Measurements from ENCODE around the gene RAB14.

The RAB14 gene

DNA sequence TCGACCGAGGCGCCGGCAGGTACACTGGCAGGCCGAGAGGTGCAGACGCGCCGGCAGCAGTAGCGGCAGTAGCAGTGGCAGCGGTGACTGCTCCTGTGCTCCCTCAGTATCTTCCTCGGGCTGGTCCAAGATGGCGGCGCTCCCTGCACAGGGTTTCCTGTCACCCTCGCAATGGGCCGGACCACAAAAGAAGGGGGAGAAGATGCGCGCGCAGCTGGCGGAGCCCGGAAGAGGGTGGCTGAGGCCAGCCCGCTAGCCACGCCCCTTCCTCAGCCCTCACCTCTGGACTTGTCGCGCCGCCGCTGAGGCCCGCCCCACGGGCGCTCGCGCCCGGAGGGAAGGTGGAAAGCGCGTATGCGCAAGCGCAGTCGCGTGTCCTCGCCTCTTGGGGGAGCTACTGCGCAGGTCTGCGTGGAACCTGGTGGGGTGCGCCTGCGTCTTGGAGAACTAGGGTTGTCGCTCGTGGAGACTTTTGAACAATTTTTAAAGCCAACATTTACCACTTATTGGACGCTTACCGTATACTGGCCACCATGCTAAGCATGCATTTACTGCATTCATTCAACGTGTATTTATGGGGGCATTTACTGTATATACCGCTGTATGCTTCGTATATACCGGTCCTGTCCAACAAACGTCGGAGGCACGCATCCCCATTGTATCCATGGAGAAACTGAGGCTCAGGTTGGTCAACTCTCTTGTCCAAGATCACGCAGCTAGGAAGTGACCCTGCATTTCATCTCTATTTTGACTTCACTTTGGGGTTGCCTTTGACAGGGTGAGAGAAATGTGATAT, at the start of gene RAB14:
Gene RAB14 (minus strand): TSS at position 132 of the 796 bp plus-strand sequence. CDS start 8,457 bp downstream, outside the sequence.
- peak; percentile 100 for DNase-seq

DNA sequence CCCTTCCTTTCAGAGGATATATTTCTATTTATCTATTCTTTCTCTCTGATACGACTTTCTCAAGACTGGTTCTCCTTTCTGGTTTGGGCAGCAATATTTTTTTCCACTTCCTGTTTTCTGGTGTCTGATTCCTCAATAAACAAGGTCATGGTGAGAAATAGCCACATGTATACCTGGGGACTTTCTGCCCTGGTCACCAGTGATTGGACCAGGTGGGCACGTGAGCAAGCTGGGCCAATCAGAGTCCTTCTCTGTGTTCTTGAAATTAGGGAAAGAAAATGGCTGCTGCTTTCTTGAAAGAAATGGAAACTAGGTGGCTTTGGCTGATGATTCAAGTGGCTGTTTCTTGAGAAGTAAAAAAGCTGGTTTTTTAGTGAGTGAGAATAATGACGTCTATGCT, 47.9 kb upstream of the RAB14 start:
- peak; percentile 77 for DNase-seq

DNA sequence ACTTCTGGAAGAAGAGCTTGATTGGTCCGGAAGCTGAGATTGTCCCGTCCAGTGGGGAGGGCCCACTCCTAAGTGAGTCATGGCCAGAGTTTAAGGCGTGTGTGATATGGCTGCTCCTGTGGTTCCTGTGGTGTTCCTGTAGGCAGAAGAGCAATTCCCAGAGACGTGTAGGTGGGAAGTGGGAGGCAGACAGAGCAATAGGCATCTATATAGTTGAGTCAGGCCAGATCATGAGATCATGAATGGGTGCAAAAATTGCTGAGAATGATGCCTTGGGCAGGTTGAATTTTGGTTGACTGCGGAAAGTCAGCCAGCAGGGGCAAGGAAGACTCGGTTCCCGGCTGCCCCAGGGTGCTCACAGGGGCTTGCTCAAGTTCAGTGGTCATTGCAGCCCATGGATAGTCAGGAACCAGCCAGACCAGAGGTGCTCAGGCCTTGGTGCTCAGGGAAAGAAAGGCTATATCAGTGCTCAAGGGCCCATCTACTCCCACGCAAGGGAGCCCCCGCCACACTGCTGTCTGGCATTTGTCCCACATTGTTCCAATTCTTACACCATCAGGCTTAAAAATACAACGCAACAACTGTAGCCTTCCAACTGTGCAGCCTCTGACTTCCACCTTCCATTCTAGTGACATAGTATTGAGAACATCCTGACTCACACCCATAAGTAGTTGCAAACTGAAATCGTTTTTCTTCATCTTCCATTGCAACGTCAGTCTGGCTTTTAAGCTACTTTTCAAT, 45.3 kb upstream of the RAB14 start:
- no peak for DNase-seq

DNA sequence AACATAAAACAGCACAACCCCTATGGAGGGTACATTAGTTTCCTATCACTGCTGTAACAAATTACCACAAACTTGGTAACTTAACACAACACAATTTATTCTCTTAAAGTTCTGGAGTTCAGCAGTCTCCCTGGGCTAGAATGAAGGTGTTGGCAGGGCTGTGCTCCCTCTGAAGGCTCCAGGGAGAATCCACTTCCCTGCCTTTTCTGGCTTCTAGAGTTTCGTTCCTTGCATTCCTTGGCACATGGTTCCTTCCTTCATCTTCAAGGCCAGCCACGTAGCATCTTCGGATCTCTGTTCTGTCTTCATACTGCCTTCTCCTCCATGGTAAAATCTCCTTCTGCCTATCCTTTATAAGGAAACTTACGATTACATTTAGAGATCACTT, 41.3 kb upstream of the RAB14 start:
- no peak for DNase-seq

DNA sequence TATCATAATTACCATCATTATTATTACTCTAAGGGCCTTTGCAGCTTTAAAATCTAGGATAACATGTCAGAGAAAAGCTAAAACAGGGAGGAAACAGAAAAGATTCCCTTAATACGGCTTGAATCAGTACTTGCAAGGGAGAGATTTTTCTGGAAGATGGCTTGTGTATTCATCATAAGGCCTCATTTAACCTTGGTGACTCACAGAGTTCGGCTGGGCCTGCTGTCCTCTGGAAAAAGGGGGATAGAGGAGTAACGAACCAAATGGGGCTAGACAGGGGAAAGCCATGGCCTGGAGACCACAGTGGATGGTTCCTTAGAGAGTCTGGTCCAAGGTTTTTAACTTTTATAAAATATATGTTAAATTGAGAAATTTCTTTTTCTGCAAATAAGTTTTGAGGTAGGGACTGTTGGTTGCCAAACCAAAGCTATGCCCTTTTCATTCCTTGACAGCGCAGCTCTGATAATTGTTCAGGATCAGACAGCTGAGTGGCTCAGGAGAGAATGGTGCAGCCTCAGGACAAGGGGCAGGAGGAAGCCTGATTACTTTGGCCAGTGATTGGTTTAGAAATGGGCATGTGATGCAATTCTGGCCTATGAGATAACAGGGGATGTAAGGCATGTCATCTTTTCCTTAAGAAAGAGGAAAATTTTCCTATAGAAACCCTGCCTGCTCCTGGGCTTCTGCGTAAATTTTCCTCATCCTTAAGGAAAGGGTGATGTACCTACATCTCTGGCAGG, 40.7 kb upstream of the RAB14 start:
- no peak for DNase-seq

DNA sequence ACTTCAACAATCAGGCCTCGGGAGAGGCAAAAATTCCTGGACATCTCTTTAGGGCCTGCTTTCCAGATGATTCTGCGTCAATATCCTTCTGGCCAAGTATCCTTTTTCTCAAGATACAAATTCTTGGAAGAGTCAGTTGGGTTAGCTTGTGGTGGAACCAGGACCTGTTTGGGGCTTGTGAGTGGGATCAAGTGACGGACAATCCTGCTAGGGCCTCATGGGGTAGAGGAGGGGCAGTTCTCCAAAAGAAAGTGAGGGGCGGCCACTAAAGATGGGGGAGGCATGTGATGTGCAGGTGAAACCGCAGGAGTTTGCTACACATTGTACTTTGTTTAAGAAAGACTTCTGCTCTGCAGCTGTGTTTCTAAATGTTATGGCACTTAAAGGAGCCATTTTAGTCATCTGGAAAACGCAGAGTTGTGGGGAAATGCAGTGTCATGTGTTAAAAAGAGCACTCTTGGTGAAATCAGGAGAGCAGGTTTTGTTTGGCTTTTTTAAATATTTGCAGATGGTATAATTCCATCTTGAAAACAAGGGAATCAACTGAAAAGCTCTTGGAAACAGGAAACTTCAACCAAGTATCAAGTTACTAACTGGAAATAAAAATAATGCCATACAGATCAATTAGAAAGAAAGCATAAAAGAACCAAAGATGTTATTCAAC, 38.9 kb upstream of the RAB14 start:
- DNase-seq, result no peak

DNA sequence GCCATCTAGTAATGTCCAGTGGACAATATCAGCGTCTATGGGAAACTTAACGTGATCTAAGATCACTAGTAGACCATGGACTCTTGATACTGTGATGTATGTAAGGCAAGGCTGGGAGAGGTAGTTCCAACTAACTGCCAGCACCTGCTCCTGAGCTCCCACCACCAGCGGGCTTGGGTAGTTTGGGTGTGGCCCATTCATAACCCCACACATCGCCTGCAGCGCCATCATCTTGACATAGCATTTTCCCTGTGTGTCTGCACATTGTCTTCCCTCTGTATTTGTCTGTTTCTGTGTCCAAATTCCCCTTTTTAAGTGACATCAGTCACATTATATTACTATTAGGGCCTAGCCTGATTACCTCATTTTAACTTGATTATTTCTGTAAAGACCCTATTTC, 38.2 kb upstream of the RAB14 start:
- DNase-seq, result no peak

DNA sequence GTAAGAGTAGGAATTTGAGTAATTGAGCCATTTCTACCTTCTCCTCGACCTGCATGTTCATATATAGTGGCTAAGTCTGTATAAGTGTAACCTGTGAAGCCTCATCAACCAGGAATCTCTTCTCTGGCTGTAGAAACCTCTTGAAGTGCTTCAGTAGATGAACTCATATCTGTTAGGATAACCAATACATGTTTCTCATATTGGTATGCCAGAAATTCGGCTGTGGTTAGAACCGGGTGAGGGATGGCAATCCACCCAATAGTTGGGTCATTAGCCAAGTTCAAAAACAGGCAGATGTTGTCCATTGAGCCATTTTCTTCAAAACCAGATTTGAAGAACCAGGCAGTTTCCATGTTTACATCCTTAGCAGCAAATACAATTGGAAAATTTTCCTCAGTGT, 37.4 kb upstream of the RAB14 start:
- DNase-seq, result no peak

DNA sequence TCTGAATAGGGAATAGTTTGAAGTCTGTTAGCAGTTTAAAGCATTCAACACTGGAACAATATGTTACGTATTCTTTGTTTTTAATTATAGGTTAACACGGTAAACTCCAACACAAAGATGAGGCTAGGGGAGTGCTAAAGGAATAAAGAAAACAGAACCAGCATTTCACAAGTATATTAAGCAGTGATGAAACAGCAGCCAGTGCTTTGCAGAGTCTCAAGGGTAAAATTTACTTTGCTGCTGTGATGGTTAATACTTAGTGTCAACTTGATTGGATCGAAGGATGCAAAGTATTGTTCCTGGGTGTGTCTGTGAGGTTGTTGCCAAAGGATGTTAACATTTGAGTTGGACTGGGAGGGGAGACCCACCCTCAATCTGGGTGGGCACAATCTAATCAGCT, 36.2 kb upstream of the RAB14 start:
- DNase-seq, result no peak

DNA sequence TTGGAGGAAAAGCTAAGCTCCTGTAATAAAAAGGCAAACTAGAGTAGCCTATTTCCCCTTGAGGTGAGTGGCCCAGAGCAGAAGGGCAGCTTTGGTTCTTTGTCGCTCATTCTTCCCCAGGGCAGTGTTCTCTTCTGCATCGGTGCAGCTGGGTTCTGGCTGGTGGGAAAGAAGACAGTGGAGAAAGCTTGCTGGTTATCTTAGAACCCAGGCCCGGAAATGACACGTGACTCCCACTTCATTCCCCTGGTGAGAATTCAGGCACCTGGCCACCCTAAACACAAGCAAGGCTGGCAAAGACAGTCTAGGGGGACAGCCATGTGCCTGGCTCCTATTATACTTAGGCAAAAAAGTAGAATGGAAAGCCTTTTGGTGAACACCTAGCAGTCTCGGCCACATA, 33.8 kb upstream of the RAB14 start:
- DNase-seq, result no peak

DNA sequence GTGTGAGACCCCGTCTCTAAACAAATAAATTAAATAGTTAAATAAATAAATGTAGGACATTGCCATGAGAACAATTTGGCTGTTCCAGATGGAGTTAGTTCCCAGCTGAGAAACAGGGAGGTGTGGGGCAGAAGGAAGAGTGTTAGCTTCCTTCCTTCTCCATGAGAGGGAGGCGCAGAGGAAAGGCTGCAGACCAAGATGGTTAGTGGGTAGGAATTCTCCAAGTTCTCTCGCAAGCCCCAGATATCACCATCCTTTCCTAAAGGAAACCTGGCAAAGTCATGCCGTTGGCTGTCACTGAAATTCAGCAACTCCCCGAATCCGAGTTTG, 33.1 kb upstream of the RAB14 start:
- DNase-seq, result no peak

DNA sequence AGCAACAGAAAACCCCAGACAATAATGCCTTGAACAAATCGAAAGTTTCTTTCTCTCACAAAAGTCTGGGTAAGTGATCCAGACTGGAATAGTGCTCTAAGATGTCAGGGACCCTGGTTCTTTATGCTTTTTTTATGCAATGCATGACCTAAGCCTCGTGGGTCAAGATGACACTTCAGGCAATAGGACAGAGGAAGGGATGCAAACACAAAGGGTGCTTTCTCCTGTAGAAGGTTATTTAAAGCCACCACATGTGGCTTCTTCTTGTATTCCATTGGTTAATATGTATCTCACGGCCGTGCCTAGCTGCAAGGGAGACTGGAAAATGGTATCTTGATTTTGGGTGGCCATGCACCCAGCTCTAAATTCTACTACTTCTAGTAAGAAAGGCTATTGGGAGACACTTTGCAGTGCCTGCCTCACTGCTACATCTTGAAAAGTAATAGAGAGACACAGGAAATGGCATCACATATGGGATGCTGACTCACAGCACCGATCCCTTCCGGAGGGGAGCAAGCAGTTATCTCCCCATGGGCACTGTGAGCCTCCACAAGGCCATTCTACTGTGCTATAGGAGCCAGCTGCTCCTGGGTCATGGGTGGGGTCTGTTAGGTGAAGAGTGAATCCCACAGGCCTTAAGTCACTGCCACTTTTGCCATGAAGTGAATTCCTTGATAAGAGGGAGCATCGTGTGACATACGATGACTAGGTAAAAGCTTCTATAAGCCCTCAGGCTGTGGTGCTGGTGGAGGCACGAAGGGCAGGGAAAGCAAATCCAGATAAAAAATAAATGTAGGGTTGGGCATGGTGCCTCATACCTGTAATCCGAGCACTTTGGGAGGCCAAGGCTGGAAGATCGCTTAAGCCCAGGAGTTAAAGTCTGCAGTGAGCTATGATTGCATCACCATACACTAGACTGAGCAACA, 32.5 kb upstream of the RAB14 start:
- peak; percentile 36 for DNase-seq

DNA sequence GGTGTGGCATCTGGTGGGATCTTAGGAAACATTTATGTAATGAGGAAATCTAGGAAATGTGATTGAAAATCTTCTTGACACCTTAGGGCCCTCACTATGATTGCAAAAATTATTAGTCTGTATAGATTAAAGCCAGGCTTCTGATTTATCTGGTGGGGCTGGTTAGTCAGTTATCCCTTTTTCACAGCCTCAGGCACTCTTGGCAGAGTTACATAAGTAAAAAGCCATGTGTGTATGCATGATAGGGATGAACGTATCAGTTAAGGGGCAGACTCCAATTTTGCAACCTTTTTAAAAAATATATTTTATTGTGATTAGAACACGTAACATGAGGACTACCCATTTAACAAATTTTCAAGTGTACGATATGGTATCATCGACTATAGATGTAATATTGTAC, 30.6 kb upstream of the RAB14 start:
- no peak for DNase-seq

DNA sequence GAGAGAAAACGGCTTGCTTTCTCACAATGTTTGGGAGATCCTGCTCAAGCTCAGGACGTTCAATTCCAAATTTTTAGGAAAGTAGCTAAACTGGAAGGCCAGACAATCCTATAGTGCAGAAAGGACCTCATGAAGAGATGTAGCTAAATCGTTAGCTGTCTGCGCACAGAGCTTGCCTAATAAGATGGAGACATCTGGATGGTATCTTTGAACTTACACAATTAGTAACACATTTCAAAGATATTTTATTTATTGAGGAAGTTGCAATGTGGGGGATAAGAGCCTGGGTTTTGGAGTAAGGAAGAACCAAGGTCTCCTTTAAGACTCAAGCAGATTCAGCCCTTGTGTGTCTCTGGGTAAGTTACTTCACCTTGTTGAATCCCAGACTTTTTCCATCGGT, 28.6 kb upstream of the RAB14 start:
- no peak for DNase-seq

DNA sequence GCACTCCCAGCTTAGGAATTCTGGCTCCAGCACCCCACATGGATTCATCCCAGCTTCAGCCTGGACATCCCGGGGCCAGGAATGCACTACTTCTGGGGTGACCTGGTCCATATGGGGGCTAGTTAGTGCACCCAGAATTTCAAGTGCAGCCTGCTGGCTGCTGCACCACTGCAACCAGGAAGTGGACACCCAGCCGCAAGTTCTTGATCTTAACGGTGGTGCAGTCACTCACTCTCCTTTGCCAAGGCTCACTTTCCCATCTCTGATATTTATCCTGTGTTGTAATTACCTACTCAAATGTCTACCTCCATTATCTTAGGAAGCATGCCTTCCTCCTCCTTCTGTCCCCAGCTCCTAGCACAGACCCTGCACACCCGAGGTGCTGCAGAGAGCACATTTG, 26.2 kb upstream of the RAB14 start:
- no peak for DNase-seq

DNA sequence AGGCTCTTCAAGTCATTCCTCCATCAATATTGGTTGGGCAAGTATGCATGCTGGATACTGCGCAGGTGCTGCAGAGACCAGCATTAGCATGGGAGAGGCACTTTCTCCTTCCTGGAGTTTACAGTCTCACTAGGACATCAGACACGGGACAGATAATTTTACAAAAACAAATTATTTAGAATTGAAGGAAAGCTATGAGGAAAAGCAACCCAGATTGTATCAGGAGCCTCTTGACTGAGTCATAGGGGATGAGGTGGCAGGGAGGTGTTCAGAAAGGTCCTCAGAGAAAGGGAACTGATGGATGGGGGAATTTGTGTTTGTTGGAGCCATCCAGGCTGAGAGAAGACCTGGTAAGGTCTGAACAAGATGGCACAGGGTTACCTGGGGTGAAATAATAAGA, 24.5 kb upstream of the RAB14 start:
- no peak for DNase-seq

DNA sequence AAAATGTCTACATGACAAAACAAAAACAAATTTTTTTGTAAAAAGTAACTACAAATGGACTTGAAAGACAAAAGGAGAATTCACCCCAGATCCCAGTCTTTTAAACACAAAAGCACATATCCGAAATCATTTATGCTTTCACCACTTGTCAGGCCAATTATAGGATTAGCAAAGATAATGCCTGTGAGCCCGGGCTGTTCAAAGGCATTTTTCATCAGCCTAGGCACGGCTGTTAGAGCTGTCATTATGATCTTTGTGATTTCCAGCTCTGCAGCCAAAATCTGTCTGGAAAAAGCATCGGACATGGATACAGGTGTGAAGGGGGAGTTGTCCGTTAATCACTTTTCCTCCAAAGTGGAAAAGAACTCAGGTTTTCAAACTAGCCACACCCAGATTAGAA, 23.6 kb upstream of the RAB14 start:
- no peak for DNase-seq

DNA sequence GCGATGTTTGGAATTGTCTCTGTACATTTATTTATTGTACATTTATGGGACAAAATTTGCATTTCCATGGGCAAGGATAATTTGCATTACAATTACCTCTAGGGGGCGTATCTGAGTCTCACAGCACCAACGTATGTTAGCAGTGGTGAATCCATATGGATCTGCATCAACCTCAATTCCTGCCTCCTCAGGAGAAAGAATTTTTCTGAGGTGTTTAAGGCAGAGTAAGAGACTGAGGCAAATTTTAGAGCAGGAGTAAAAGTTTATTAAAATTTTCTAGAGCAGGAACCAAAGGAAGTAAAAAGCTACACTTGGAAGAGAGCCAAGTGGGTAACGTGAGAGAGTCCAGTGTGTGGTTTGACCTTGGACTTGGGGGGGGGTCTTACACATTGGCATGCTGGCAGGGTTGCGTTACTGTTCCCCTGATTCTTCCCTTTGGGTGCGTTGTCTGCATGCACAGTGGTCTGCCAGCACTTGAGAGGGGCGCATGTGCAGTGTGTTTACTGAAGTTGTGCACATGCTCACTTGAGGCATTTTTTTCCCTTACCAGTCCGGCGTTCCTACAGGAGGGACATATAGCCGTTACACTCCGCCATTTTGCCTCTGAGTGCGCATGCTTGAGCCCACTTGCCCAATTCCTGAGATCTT, 21.0 kb upstream of the RAB14 start:
- no peak for DNase-seq

DNA sequence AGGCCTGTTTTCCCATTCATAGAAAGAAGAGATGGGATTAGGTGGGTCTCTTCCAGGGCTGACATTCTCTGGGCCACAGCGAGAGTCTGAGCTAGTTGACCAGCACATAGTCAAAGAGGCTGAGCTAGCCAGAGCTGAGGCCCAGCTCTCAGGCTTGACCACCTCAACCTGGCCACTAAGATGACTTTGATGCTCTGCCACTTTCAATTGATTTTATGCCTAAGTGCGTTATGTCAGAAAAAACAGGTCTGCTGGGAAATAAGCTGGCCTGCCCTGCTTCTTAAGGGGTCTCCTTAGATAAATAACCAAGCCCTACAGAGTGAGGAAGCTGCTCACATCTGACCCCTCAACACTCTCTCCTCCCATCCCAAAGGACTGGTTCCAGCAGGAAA, 20.0 kb upstream of the RAB14 start:
- no peak for DNase-seq

DNA sequence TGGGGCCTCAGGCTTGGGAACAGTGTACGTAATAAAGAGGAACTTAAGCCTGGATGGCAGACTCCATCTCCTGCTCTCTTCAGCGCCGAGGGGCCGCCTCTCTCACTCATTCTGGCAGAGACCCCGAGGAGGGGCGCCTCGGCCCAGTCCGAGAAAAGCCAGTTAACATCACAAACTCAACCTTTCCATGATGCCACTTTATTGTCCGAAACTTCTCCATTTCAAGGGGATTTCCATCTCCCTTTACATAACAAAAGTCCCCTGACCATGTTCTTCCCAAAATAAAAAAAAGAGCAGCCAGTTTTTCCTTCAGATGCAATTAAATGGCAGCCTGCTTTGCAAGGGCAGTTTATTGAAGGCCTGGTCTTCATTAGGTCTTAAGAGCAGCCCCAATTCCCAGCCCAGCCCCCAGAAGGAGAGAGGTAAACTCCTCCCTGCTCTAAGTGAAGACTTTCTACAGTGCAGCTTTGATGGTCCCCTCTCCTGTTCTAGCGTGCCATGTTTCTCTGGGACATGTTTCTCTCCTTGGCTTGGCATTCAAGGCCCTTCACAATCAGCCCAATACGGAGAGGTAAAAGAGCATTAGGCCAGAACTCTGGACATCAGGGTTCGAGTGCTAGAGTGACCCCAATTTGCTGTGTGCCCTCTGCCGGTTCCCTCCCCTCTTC, 19.5 kb upstream of the RAB14 start:
- no peak for DNase-seq

DNA sequence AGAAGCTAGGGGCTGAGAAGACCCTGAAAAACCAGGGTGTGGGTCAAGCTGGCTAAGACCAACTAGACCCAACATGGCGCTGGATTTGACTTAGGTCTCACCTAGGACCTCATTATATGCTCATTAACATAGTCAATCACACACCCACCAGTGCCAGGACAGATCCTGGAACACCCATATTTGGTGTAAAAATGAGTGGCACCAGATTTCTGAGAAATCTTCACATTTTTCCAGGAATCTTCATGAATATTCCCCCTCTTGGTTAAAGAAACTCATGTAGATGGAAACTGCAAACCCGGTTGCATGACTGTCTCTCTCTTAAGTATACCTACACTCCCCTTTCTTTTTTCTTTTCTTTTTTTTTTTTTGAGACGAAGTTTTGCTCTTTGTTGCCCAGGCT, 17.9 kb upstream of the RAB14 start:
- no peak for DNase-seq

Measured in CD4-positive, alpha-beta T cell treated with Interleukin-15 for 1 hour (primary cell).